GM10266 (cell line): ENCODE results near the gene FXYD3.
"Not testable (repeated sequence)": the region's sequence is repeated elsewhere in the genome, so short reads cannot be mapped to it uniquely, and the experiment has no call there.

Experiments
- DNase-seq: peaks from one replicate; pipeline ENCODE4 v3.0.0; 2012; ENCODE audit errors: extremely low spot score
- TF ChIP-seq, protein P1 (sequence below): IDR thresholded peaks from 2 replicates; pipeline ENCODE4 v1.5.1; 2012; ENCODE audit warnings: mild to moderate bottlenecking, low read depth; ENCODE audit not compliant: control insufficient read depth, insufficient read depth; ENCODE audit errors: missing control alignments

Gene FXYD3

DNA sequence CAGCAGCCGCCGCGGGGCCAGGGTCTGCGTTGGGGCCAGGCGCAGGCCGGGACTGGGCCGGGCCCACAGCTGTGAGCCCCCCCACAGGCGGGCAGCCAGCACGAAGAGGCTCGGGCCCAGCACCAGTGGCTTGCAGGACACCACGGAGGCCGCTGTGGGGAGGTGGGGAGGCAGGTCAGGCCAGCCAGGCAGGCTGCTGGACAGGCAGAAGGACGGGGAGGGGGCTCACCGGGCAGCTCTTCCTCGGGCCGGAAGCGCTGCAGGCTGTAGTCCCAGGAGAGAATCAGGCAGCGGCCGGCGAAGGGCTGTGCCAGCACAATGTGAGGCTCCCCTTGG lies 11.0 kb downstream of the FXYD3 start:
- TF ChIP-seq, protein P1, sequence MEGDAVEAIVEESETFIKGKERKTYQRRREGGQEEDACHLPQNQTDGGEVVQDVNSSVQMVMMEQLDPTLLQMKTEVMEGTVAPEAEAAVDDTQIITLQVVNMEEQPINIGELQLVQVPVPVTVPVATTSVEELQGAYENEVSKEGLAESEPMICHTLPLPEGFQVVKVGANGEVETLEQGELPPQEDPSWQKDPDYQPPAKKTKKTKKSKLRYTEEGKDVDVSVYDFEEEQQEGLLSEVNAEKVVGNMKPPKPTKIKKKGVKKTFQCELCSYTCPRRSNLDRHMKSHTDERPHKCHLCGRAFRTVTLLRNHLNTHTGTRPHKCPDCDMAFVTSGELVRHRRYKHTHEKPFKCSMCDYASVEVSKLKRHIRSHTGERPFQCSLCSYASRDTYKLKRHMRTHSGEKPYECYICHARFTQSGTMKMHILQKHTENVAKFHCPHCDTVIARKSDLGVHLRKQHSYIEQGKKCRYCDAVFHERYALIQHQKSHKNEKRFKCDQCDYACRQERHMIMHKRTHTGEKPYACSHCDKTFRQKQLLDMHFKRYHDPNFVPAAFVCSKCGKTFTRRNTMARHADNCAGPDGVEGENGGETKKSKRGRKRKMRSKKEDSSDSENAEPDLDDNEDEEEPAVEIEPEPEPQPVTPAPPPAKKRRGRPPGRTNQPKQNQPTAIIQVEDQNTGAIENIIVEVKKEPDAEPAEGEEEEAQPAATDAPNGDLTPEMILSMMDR = no peak
- no peak for DNase-seq

DNA sequence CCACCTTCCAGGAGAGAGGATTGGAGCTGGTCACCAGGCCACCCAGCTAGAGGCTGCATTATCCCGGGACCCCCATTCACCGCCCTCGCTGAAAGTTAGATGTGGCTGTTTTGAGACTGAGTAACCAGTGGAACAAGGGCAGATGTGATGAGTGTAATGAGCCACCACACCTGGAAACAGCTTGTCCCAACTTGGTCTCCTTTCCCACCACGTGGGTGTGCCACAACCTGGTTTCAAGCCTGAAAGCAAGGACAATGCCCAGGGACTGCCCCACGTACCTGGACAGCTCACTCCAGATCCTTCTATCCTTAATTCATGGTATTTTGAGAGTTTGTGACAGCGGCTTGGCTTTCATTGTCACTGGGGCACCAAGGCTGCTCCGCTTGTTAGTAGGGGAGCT lies 12.2 kb downstream of the FXYD3 start:
- TF ChIP-seq, protein P1 = no peak
- no peak for DNase-seq

DNA sequence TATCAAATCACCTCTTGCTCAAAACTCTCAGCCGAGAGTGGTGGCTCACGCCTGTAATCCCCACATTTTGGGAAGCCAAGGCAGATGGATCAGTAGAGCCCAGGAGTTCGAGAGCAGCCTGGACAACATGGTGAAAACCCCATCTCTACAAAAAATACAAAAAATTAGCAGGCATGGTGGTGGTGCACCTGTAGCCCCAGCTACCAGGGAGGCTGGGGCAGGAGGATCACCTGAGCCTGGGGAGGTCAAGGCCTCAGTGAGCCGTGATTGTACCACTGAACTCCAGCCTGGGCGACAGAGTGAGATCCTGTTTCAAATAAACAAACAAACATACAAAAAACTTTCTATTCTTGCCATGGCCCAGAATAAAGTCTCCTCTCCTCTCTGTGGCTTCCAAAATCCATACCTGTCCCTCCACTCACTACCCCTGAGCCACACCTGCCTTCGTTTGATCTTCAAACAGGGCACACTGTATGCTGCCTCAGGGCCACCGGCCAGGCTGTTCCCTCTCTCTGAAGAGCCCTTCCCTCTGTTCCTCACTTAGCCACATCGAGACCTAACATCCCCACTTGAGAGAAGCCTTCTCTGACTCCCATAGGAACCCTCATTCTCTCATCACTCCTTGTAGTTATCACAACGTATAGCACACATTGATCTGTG lies 12.9 kb downstream of the FXYD3 start:
- DNase-seq = no peak
- TF ChIP-seq, protein P1 = no peak

DNA sequence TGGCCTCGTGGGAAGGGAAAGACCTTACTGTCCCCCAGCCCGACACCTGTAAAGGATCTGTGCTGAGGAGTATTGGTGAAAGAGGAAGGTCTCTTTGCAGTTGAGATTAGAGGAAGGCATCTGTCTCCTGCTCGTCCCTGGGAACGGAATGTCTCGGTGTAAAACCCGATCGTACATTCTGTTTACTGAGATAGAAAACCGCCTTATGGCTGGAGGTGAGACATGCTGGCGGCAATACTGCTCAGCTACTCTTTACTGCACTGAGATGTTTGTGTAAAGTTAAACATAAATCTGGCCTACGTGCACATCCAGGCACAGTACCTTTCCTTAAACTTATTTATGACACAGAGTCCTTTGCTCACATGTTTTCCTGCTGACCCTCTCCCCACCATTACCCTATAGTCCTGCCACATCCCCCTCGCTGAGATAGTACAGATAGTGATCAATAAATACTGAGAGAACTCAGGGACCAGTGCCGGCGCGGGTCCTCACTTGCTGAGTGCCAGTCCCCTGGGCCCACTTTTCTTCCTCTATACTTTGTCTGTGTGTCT lies 14.2 kb downstream of the FXYD3 start:
- DNase-seq = not testable (repeated sequence)

DNA sequence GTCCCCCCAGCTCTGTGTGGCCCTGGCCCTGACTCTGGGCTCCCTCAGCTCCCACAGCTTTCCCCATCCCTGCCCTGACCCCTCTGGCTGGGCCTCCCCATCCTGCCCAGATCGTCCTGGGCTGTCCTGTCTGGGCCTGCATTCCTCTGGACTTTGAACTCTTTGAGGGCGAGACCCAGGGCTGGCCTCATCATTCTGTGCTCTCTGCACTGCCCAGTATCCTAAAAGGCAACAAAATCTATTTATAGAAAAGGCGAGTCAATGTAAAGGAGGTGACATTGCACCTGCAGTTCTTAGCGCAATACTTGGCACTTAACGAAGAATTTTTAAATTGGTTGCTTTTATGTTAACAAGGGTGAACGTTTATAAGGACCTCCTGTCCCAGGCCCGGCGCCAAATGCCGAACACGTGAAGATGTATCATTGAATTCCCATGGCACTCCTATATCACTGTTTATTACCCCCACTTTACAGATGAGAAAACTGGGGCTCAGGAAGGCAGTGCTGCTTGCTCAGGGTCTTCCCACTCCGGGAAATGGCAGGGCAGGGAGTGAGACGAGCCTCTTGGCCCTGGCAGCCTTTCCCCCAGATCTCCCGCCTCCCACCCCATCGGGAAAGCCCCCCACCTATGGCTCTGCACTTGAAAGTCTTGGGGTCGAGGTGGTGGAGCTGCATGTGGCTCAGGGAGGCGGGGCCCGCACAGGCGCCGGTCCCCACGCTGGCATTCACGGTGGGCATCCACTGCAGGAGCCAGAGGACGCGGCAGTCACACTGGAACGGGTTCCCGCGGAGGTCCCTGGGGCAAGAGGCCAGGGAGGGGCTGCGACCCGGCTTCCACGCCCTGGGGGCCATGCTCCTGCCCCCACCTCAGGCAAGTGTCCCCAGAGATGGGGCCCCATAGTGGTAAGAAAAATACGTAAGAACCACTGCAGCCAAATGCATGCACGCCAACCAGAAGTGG lies 15.4 kb downstream of the FXYD3 start:
- TF ChIP-seq, protein P1 = no peak
- no peak for DNase-seq

DNA sequence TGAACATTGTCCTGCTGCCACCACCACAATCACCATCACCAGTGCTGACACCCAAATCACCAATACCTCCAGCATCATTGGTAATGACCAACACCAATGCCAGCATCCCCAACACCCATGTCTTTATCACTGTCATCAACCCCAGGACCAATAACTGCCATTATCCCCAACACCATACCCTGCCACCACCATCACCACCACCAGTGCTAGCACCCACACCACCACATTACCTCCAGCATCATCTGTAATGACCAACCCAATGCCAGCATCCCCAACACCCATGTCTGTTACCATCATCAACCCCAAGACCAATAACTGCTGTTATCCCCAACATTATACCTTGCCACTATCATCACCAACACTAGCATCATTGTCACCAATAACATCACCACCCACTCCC lies 16.6 kb downstream of the FXYD3 start:
- TF ChIP-seq, protein P1 = no peak
- DNase-seq = no peak

DNA sequence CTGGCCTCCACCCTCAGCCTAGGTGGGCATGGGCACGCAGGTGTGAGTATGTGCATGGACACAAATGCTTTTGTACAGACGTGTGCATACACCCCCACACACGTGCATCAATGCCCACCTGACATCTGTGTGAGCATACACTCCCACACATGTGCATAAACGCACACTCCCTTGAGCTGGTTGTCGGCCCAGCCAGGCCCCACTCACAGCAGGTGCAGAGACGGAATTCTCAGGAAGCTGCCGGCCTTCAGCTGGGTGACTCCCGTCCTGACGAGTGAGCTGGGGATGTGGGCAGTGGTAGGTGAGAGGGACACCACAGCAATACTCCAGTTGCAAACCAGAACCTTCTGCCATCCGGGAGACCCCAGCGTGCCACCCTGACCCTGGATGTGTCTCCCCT lies 18.2 kb downstream of the FXYD3 start:
- DNase-seq = no peak
- TF ChIP-seq, protein P1 = no peak
